Prostate gland (tissue), 2 donors: Measurements from ENCODE around the gene ZNF169.
"Not testable (repeated sequence)": the region's sequence is repeated elsewhere in the genome, so short reads cannot be mapped to it uniquely, and the experiment has no call there.

Experiments
- POLR2A ChIP-seq: fragments of 450-650 bp; IDR thresholded peaks from one replicate; pipeline ENCODE4 v1.6.1; 2016; ENCODE audit warnings: antibody characterized with exemption, mild to moderate bottlenecking
- POLR2AphosphoS5 ChIP-seq: sonication (generic); formaldehyde crosslinking; IDR thresholded peaks from one replicate; pipeline ENCODE4 v1.6.1; 2017; ENCODE audit warnings: antibody characterized with exemption
- TF ChIP-seq, protein P1 (sequence below), 4 experiments: fragments of 200-600 bp in 2 of 4; fragments of 450-650 bp in 2 of 4; sonication (generic) in 2 of 4; IDR thresholded peaks; 1 replicate in 3 of 4; 2 replicates in 1 of 4; pipeline ENCODE4 v1.5.1; 2016 to 2019; ENCODE audit warnings: antibody characterized with exemption in 4 of 4, mild to moderate bottlenecking in 2 of 4, moderate library complexity in 2 of 4

DNA sequence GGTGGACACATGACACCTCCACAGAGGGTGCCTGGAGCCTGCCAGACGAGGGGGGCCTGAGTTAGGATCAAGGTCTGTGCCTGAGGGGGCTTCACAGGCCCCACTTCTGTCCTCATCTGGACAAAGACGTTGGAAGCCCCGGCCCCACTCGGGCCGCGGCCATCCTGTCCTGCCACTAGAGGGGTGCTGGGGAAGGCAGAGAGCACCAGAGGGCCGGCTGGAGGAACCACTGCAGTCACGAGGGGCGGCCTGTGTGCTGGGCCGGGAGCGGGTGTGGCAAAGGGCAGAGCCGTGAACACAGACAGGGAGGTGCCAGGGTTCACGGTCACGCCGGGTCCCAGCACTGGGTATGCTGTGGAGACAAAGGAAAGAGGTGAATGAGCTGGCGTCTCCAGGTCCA, 66.5 kb downstream of the ZNF169 start:
- not testable (repeated sequence) for TF ChIP-seq POLR2A, POLR2AphosphoS5
- TF ChIP-seq, protein P1, sequence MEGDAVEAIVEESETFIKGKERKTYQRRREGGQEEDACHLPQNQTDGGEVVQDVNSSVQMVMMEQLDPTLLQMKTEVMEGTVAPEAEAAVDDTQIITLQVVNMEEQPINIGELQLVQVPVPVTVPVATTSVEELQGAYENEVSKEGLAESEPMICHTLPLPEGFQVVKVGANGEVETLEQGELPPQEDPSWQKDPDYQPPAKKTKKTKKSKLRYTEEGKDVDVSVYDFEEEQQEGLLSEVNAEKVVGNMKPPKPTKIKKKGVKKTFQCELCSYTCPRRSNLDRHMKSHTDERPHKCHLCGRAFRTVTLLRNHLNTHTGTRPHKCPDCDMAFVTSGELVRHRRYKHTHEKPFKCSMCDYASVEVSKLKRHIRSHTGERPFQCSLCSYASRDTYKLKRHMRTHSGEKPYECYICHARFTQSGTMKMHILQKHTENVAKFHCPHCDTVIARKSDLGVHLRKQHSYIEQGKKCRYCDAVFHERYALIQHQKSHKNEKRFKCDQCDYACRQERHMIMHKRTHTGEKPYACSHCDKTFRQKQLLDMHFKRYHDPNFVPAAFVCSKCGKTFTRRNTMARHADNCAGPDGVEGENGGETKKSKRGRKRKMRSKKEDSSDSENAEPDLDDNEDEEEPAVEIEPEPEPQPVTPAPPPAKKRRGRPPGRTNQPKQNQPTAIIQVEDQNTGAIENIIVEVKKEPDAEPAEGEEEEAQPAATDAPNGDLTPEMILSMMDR (IDR thresholded peaks at IDR 0.05), result not testable (repeated sequence)
